H1 (cell line): ENCODE measurements around the gene CBX2. TPM values are rescaled to one million over a fixed set of nuclear protein-coding genes. Genes with fewer than 3 reads are reported as not detected.

Source experiments
- HDAC2 ChIP-seq, 2 experiments: fragments of 300-600 bp in 1 of 2; sonication (generic) in 1 of 2; IDR thresholded peaks; 2 replicates each; pipeline ENCODE4 v1.6.1; 2011 to 2012; ENCODE audit warnings: low read depth in 2 of 2, low read length in 2 of 2, mild to moderate bottlenecking in 2 of 2, moderate library complexity in 2 of 2, borderline replicate concordance in 1 of 2, inconsistent platforms in 1 of 2
- JUND ChIP-seq: IDR thresholded peaks from 2 replicates; pipeline ENCODE4 v1.6.1; 2011; ENCODE audit warnings: mild to moderate bottlenecking, improper control_type of control experiment, low read length
- polyA plus RNA-seq, 7 experiments: library from polyadenylated mRNA; depleted of rRNA in 3 of 7; stranded (reverse) in 5 of 7; unstranded in 2 of 7; fragments of >200 nt in 5 of 7; fragments of 200-250 nt in 2 of 7; gene quantifications; 1 replicate in 5 of 7; 2 replicates in 1 of 7; 4 replicates in 1 of 7; pipeline versions ENCODE4 v1.2.1 to v1.2.3, GENCODE V29; 2011 to 2013; ENCODE audit warnings: missing spikeins in 2 of 7, mixed read lengths in 2 of 7
- total RNA-seq: library from RNA; stranded (reverse); fragmentation: NEBNext Ultra II Directional; extraction: Animal tissue kit (Norgen Biotek cat#: 25700); gene quantifications from 2 replicates; pipeline ENCODE4 v1.2.1, GENCODE V29; 2021

Gene CBX2
- total and polyA plus RNA-seq, 2 of the 8 experiments (the other 6 are each of a cell fraction or from before 2014, with no cell fraction given): 64.3 to 83.9 TPM

DNA sequence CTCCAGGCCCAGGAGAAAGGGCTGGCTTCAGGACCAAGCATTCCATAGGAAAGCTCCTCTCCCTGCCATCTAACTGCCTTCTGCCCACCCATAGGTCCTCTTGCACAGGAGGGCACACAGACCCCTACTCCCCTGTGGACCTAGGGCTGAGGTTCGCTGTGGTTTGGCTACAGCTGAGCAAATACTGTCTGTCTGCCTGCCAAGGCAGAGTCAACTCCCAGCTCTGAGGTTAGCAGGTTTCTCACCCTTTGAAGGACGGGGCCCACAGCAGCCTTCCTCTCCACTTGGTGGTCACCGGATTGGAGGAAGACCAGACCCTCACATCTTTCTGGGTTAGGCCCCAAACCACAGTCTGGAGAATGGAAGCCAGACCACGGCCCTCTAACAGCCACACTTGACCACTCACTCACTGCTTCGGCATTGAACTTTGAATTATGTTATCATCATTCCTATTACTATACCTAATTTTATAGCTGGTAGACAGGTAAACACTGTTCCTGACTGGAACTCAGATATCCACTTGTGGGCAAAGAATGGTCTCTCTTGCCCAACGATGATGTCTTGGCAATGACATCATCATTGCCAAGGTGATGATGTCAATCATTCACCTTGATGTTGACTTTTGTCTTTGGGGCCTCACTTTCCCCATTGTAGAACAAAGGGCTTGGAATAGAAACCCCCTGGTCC, 47.1 kb downstream of the CBX2 start (continued):
- TF ChIP-seq HDAC2 (IDR thresholded peaks at IDR 0.05; ENCODE audit: borderline replicate concordance in 1 of 2, low read depth in 2 of 2, low read length in 2 of 2) (no peak), JUND (no peak)
